Measurements from ENCODE around the gene VWA8.

DNA sequence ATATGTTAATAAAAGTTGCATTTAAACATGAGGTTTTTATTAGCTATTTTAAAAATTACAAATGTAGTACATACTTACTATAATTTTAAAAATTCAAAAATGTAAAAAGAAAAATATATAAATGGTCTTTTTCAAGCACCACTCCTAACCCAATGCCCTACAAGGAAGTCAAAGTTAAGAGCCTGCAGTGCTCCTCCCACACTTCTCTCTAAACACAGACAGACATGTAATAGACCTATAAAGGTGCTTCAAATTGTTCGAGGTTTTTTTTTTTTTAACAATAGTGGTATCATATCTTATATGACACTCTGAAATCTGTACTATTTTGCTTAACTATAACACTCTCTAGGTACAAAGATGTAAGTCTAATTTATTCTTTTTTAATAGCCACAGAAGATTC, 25.4 kb downstream of the VWA8 start:
- TF ChIP-seq POLR2A (IDR thresholded peaks at IDR 0.05) (no peak), POLR2AphosphoS5 (IDR thresholded peaks at IDR 0.05) (no peak), CTCF (IDR thresholded peaks at IDR 0.05) (no peak), EP300 (IDR thresholded peaks at IDR 0.05) (no peak)
